SIG-M5 treated with dmso at 0.1 percent for 504 hours (cell line): ENCODE data around the gene ZDHHC14.
"Not testable (repeated sequence)": the region's sequence is repeated elsewhere in the genome, so short reads cannot be mapped to it uniquely, and the experiment has no call there.

Source experiments
- DNase-seq: peaks from one replicate; lab custom pipeline; 2025; ENCODE audit not compliant: unreplicated experiment; lab: John Stamatoyannopoulos, UW

ZDHHC14 gene

DNA sequence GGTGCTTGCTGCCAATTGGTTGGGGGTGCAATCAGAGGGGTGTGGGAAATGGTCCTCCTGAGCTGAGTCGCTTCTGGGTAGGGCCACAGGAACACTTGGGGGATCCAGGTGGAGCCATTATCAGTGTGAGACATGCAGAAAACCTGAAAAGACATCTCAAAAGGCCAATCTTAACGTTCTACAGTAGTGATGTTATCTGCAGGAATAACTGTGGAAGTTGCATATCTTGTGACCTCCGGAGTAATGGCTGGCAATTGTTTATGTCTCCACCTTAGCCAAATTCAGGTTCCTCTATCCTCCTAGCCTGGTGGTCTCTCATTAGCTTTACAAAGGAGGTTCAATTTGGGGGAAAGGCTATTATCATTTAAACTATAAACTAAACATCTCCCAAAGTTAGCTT is 327.2 kb downstream of the ZDHHC14 start:
- no peak for DNase-seq

DNA sequence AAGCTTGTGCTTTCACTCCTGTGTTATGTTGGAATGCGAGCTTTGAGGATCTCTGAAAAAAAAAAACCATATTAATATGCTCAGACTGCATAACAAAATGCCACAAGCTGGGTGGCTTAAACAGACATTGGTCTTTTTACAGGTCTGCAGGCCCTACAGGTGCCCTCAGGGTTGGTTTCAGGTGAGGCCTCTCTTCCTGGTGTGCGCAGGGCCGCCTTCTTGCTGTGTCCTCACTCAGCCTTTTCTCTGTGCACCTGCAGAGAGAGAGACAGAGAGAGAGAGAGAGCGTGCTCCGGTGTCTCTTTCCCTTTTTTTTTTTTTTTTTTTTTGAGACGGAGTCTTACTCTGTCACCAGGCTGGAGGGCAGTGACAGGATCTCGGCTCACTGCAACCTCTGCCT is 327.9 kb downstream of the ZDHHC14 start:
- no peak for DNase-seq

DNA sequence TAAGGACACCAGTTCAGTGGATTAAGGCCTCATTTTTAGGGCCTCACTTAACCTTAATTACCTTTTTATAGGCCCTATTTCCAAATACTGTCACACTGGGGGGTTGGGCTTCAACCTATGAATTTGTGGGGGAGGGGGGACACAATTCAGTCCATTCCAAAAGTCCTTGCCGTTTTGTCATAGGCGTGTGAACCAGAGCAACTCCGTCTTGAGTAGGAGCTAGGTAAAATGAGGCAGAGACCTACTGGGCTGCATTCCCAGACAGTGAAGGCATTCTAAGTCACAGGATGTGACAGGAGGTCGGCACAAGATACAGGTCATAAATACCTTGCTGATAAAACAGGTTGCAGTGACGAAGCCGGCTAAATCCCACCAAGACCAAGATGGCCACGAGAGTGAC is 328.6 kb downstream of the ZDHHC14 start:
- no peak for DNase-seq

DNA sequence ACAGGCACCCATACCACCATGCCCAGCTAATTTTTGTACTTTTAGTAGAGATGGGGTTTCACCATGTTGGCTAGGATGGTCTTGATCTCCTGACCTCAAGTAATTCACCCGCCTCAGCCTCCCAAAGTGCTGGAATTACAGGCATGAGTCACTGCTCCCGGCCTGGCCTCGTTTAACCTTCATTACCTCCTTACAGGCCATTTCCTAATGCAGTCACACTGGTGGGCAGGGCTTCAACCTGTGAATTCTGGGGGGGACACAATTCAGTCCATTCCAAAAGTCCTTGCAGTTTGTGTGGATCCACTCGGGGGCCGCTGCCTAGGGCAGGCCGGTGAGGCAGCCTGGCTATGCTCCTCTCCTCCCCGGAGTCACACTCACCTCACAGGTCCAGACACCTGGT is 329.6 kb downstream of the ZDHHC14 start:
- DNase-seq, result no peak

DNA sequence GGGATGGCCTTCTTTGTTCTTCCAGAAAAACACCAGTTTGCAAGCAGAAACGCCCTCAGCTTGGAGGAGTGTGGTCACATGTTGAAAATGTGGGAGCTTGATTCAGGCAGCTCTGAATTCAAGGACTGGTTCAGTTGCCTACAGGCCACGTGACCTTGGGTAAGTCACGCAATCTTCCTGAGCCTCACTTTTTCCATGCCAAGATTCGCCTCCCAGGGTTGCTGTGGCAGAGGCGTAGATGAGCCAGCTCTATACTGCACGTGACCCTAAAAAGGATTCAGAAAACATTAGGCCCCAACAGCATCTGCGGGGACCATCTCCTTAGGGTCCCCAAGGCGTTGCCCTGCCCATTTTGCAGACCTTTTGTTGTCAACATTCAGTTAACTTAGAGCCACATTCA is 330.1 kb downstream of the ZDHHC14 start:
- no peak for DNase-seq

DNA sequence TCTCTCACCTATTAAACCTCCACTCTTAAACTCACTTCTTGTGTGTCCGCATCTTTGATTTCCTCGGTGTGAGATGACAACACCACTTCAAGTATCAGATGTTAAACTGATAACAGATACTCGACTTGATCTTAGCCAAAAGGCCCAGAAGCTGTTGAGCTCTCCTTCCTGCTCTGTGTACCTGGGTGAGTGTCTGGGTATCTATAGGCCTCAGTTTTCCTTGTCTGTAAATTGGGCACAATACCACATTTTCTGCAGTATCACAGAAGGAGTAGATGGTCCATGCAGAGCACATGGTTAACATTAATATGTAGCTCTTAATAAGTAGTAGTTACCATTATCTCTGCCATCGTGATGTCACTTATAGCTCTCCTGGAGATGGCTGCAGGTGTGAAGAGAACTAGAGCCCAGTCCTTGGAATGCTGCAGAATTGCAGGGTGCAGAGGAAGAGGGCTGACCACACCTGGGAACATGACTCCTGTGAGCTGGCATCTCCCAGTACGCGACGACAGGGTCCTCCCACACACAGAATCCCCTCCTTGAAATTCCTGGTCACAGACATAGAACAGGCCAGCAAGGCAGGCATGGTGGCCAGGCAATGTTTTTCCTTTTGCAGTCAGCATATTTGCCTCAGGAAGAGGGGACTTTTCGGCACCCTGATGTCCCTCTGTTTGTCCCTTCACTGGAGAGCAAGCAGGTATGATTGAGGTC is 331.8 kb downstream of the ZDHHC14 start:
- DNase-seq, result no peak

DNA sequence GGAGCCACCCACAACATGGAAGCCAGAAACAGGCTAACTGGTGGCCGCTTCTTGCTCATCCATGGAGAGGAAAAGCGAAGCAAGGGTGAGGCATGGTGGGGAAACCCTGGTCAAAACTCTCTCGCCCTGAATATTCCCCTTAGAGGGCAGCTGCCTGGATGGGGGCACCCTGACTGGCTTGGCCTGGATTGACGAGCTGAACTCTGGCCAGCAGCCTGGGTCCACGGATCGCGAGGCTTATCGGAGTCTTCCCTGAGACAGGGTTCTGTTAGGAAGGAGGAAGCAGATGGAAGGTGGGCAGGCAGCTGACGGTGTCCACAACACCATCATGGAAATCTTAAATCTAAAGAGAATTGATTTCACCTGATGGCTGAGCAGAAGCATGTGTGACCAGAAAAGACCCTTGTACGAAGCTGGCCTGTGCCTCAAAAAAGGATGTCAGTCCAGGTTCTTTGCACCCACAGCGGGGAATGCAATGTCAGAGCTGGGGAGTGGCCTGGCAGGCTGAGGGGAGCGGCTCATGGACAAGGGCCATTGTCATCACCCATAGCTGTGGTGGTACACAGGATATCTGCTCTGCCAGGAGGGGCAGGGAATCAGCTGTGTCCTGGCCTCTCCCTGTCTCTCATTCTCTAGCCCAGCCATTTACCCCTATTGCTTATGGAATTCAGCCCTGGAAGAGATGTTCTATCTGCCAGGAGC is 332.6 kb downstream of the ZDHHC14 start:
- no peak for DNase-seq

DNA sequence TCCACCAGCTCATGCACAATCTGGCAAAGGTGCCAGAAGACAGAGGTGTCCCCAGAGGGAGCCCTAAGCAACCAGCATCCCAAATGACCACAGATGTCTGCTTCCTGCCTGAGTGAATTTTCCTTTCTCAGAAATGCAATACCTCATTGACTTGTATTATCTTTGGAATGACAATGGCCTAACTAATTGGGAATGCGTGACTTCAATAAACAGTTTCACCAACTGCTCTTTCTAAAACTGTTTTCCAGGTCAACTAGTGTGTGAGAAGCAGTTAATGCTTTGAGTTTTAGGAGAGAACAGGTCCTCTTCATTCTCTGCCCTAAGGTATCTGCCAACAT is 333.1 kb downstream of the ZDHHC14 start:
- DNase-seq, result no peak

DNA sequence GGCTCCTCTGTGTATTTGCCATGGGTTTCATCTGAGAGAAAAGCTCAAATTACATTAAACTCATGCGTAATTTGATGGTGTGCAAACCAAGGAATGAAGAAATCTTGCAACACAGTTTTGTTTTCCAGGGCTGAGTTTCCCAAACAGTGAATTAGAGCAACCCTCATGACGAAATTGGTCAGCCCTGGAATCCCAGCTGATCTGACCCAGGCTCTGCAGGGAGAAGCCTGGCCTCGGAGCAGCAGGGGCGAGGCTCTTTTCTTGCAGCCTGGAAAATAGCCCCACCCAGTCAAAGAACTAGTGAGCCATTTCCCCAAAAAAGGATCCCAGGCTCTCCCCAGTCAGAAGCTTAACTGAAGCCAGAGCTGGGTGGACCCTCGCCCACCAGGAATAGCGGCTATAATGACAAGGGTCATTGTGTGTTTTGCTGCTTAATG is 334.8 kb downstream of the ZDHHC14 start:
- no peak for DNase-seq

DNA sequence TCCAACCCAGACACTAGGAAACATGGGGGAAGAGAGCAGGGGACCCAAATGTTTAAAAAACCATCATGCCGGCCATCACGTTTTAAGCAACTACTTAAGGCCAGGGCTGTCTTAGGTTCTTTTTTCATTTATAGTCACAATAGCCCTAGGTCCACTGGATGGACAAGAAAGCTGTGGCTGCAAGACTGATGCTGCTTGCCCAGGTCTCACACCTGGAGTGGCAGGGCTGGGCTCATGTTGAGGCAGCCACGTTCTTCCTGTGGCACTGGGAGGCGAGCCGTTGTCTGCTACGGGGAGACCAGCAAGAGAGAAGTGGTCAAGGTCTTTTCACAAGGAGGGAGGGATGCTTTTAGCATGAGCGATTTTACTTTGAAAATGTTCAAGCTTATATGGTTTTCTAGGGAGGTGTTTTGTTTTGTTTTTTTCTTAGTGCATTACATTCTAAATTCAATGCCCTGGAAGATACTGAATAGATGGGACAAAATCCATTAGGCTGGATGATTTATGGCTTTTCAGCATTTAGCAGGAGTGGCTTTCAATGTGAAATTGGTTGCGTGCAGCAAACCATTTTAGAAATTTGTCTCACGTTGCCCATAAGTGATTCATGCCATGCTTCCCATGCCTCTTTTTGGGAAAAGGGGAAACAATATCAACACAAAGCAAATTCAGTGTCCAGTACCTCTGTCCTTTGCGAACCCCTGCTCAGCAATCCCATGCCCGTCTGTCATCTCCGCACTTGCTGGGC is 335.4 kb downstream of the ZDHHC14 start:
- DNase-seq, result no peak

DNA sequence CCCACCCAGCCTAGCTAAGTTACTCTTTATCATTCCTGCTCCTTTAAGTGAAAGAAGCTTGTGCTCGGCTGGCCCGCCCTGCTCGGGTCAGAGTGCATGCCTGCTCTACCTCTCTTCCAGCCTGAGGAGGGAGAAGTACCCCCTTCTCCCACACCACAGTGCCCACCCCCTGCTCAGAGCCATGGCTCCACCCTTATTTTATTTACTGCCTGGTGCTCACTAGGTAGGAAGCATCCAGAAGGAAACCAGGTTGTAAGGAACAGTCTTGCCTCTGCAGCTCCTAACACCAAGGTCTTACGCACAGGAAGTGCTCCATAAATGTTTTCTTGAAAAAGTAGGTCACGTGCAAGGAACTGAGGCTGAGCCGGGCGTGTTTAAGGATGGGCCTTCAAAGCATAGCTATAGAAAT is 336.4 kb downstream of the ZDHHC14 start:
- no peak for DNase-seq

DNA sequence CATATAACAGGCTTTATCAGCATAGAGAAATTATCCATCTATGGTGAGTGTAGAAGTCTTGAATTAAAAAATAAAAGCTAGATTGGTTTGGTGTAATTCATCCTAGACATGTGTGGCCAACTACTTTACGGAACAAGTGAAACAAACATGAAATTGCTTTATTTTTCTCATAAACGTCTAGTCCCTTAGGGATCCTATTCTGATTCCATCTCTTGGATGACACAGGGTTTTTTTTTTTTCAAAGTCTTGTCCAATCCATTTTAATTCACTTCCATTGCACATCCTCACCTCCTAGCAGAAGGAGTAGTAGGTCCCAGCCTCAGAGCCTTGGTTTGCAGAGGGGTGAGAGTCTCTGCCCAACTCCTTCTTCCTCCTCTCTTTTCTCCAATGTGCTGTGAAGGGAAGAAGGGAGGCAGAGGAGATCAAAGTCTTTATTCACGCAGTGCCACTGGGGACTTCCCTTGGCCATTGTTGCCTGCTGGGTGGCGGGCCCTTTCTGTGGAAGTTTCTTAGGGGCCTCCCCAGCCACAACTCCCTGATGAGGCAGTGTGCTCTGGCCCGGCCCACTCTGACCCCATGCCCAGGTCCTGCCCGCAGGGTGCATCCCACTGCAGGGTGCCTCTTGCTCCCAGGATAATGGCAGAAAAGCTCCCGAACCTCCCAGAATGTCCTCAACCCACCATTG is 337.7 kb downstream of the ZDHHC14 start:
- DNase-seq, result no peak

DNA sequence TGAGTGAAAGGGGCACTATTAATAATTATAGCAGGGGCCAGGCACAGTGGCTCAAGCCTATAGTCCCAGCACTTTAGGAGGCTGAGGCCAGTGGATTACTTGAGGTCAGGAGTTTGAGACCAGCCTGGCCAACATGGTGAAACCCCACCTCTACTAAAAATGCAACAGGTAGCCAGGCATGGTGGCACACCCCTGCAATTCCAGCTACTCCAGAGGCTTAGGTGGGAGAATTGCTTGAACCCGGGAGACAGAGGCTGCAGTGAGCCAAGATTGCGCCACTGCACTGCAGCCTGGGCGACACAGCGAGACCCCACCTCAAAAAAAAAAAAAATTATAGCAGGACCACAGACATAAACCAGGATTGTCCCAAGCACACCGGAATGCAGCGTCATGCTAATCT is 340.0 kb downstream of the ZDHHC14 start:
- not testable (repeated sequence) for DNase-seq

DNA sequence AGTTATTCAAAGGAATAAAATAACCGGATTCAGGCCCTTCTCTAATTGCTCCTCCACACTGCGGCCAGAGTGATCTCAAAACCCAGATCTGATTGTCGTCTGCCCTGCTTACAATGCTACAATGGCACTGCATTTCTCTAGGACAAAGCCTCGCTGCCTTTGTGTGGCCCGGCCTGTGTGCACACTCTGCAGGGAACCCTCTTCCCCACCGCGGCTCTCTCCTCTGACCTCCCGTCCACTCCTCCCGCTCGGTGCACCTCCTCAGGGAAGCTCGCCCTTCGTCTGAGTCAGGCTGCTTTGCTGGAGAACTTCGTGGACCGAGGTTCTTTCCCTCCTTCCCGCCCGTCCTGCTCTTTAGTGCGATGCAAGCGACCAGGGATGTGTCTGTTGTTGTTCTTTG is 340.4 kb downstream of the ZDHHC14 start:
- DNase-seq, result no peak

DNA sequence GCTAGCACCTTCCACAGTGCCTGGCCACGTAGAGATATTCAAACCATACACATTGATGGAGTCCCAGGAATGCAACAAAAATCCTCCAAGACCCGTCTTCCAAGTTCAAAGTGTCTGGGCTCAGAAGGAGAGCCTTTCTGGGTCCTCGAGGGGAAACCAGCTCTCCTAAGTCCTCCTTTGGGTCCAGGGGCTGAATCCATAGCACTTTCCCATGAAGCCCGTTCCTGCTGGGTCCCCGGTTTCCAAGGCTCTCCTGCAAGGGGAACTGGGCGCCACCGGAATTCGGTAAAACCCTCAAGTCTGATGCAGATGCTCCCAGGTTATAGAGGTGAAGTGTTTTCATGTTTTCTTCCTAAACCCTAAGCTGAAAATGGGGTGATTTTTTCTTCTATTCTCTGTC is 340.8 kb downstream of the ZDHHC14 start:
- DNase-seq, result no peak

DNA sequence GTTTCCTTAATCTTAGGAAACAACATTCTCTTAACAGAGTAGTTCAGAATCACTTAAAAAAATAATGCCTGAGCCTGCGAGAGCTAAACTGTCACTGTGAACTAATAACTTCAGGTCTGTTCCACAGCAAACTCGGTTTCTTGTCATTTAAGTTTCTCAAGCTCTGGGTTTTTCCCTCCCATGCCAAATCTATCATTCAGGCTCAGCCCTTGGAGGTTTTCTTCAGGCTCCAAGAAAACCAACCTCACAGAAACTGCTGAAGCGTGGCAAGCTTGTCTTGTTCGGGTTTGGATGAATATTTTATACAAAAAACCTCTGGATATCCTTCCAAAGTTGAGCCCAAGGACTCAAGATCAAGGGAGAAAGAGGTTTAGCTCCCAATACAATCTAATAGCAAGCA is 342.4 kb downstream of the ZDHHC14 start:
- DNase-seq, result no peak

DNA sequence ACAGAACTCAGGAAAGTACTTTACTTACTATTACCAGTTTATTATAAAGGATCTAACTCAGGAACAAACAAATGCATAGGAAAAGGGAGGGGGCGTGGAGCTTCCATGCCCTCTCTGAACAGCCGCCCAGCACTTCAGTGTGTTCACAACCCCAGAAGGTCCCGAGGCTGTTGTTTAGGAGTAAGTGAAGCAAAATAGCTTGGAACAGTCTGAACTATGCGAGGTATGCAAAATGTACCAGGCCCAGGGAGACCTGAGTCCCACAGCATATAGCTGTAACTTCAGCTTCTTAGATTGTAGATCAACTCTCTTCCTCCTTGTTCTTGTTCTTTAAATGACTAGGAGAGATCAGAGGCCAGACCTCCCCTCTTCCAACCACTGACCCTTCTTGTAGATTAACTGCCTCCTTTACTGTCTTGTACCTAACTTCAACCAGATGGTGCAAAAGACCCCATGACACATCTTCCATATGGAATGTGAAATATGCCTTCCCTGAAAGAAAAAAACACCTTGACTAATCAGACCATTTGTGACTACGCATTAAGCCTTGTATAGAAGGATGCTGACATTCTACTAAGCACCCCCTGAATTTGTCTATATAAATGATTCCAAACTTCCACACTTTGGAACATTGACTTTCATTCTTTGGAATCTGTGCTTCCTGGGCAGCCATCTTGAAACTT is 343.3 kb downstream of the ZDHHC14 start:
- no peak for DNase-seq

DNA sequence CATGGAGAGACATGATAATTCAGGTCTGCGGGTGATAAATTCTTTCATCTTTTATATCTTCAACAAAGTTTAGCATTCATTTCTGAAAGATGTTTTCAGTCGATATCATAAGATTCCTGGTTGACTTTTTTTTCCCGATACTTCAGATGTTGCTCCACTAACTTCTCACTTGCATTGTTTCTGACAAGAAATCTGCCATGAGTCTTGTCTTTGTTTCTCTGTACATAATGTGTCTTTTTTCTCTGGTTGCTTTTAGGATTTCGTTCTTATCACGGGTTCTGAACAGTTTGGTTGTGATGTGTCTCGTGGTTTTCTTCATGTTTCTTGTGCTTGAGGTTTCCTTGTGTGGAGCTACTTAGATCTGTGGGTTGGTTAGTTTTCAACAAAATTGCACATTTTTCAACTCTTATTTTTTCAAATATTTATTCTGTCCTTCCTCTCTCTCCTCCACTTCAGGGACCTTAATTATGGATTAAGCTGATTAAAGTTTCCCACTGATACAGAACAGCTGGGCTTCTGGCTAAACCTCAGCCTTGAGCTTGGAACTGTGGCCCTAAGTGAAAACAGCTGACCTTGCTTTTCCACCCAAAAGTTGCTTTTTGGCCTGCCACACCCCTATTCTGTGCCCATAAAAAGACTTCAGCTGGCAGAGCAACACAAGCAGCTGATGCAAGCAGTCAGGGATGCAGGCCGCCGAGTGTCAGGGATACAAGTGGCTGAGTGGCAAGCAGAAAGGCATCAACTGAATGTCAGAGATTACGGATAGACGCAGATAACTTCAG is 344.2 kb downstream of the ZDHHC14 start:
- DNase-seq, result no peak

DNA sequence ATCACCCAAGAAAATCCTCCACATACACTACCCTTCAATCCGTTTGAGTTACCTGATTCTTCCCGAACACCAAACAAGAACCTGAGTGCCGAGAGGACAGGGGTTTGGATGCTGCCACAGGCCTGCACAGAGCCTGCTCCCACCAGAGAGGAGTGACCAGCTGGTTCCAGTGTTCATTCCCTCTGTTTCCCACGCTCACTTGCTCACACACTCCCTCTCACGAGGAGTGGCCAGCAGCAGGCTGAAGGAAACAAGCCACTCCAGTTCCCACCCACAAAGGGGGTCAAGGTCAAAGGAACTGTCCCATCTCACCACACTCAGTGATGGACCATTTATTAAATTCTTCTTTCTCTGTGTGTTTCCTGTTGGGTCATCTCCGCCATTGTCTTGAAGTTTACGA is 344.8 kb downstream of the ZDHHC14 start:
- no peak for DNase-seq

DNA sequence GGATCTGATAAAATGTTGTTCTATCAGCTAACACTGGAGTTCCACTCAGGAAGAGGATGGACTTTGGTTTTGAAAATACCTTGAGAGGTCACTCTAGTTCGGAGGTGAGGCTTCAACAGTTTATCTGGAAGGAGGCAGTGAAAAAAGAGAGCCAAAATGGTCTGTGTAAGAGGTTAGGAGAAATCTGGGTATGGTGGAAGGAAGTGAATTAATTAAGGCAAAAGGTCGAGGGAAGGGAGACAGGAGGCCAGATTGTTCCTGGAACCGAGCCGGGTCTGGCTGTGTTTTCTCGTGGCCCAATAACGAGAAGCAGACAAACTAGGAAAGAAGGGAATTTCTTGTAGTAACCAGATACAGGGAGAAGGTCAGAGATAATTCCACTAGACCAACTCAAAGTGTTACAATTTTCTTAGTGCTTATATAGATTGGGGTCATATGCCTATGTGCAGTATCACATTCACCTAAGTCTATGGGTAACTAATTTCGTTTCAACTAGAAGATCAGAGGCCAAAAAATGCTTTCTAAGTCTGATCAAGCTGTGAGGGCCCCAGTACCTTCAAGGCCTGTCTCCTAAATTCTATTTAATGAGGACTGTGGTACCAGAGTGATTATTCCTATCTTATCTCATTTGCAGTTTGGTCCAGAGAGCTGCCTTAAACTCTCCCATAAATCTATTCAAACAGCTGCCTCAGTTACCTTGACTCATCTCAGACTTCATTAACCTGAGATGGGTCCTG is 346.1 kb downstream of the ZDHHC14 start:
- DNase-seq, result no peak
